ENCODE results near the gene FLT4. TPM values are rescaled to one million over a fixed set of nuclear protein-coding genes. Genes with fewer than 3 reads are reported as not detected.

Gene FLT4
- total RNA-seq, 1 donor from 2014 or later = 3.4 TPM

- no peak for DNase-seq (ENCODE audit: extremely low spot score, unreplicated experiment)
- Mint-ChIP-seq H3K4me3 (no peak overlapping the region), H3K9me3 (no peaks in the 10 kb centered on the region), H3K4me1 (ENCODE audit: unreplicated experiment) (no peaks in the 10 kb centered on the region), H3K27ac (no peak overlapping the region), H3K27me3 (no peaks in the 10 kb centered on the region), H3K36me3 (no peaks in the 10 kb centered on the region)
- no peak for TF ChIP-seq CTCF (conservative IDR thresholded peaks at IDR 0.05)
Measured at GRCh38 chr5:180602481-180603075, 46.8 kb downstream of the FLT4 start.

GRCh38 chr5:180601591-180602480, 47.6 kb downstream of the FLT4 start:
- Mint-ChIP-seq H3K27ac (no peak overlapping the region), H3K4me3 (no peak overlapping the region), H3K36me3 (no peaks in the 10 kb centered on the region), H3K27me3 (no peaks in the 10 kb centered on the region), H3K4me1 (ENCODE audit: unreplicated experiment) (no peaks in the 10 kb centered on the region), H3K9me3 (no peaks in the 10 kb centered on the region)
- TF ChIP-seq CTCF (conservative IDR thresholded peaks at IDR 0.05) = no peak
- no peak for DNase-seq (ENCODE audit: extremely low spot score, unreplicated experiment)

- H3K4me1 Mint-ChIP-seq (ENCODE audit: unreplicated experiment) = no peaks in the 10 kb centered on the region
- peak; percentile 56 for DNase-seq (ENCODE audit: extremely low spot score, unreplicated experiment)
- H3K27ac Mint-ChIP-seq = no peak overlapping the region
- H3K36me3 Mint-ChIP-seq = no peaks in the 10 kb centered on the region
- H3K27me3 Mint-ChIP-seq = peaks cover 3% of the 10 kb centered on the region
- no peaks in the 10 kb centered on the region for H3K9me3 Mint-ChIP-seq
- TF ChIP-seq CTCF (conservative IDR thresholded peaks at IDR 0.05) = no peak
- no peak overlapping the region for H3K4me3 Mint-ChIP-seq
Measured at GRCh38 chr5:180600554-180601041, 48.8 kb downstream of the FLT4 start.

GRCh38 chr5:180599981-180600553, 49.3 kb downstream of the FLT4 start:
- Mint-ChIP-seq H3K36me3 (no peaks in the 10 kb centered on the region), H3K4me3 (no peak overlapping the region), H3K27ac (no peak overlapping the region), H3K27me3 (peaks cover 3% of the 10 kb centered on the region), H3K9me3 (no peaks in the 10 kb centered on the region), H3K4me1 (ENCODE audit: unreplicated experiment) (no peaks in the 10 kb centered on the region)
- no peak for TF ChIP-seq CTCF (conservative IDR thresholded peaks at IDR 0.05)
- DNase-seq (ENCODE audit: extremely low spot score, unreplicated experiment) = peak; percentile 59

GRCh38 chr5:180599590-180599914, 49.8 kb downstream of the FLT4 start:
- no peaks in the 10 kb centered on the region for H3K9me3 Mint-ChIP-seq
- H3K4me3 Mint-ChIP-seq = no peak overlapping the region
- H3K27ac Mint-ChIP-seq = no peak overlapping the region
- peaks cover 4% of the 10 kb centered on the region for H3K27me3 Mint-ChIP-seq
- TF ChIP-seq CTCF (conservative IDR thresholded peaks at IDR 0.05) = no peak
- DNase-seq (ENCODE audit: extremely low spot score, unreplicated experiment) = no peak
- no peaks in the 10 kb centered on the region for H3K4me1 Mint-ChIP-seq (ENCODE audit: unreplicated experiment)
- no peaks in the 10 kb centered on the region for H3K36me3 Mint-ChIP-seq
